Neural cell (in vitro differentiated cells): ENCODE measurements around the gene SACM1L. TPM values are rescaled to one million over a fixed set of nuclear protein-coding genes. Genes with fewer than 3 reads are reported as not detected.

Experiments used
- H2AFZ ChIP-seq: fragments of 200-600, 300-800 bp; sonication (generic), shearing (Covaris generic); 2 replicates; pipeline ENCODE4 v1.6.0; 2014; ENCODE audit warnings: low read depth, mild to moderate bottlenecking, antibody characterized with exemption, low read length, moderate library complexity
- H3F3A ChIP-seq: fragments of 200-600 bp; shearing (Covaris generic); 2 replicates; pipeline ENCODE4 v1.6.1; 2016; ENCODE audit warnings: mild to moderate bottlenecking, moderate library complexity, mixed read lengths, antibody characterized with exemption, low read length; ENCODE audit not compliant: insufficient read depth, poor library complexity, severe bottlenecking
- H3K27ac ChIP-seq: fragments of 200-600, 300-800 bp; sonication (generic), shearing (Covaris generic); 2 replicates; pipeline ENCODE4 v1.5.1; 2014; ENCODE audit warnings: mild to moderate bottlenecking, low read length, moderate library complexity
- H3K27me3 ChIP-seq: fragments of 300-800, 200-600 bp; sonication (generic), shearing (Covaris generic); 2 replicates; pipeline ENCODE4 v1.6.0; 2014; ENCODE audit warnings: mild to moderate bottlenecking, low read depth, low read length, moderate library complexity; ENCODE audit not compliant: insufficient read depth
- H3K36me3 ChIP-seq: fragments of 300-800, 200-600 bp; sonication (generic), shearing (Covaris generic); 2 replicates; pipeline ENCODE4 v1.5.1; 2014; ENCODE audit warnings: mild to moderate bottlenecking, antibody characterized with exemption, low read length, moderate library complexity; ENCODE audit not compliant: insufficient read depth
- H3K4me2 ChIP-seq: fragments of 300-800, 200-600 bp; sonication (generic), shearing (Covaris generic); 2 replicates; pipeline ENCODE4 v1.6.0; 2014; ENCODE audit warnings: mild to moderate bottlenecking, low read length
- H3K4me3 ChIP-seq: fragments of 300-800, 200-600 bp; sonication (generic), shearing (Covaris generic); 2 replicates; pipeline ENCODE4 v1.5.1; 2014; ENCODE audit warnings: mild to moderate bottlenecking, low read length, moderate library complexity
- H3K79me2 ChIP-seq: fragments of 200-600 bp; shearing (Covaris generic); replicated peaks from 2 replicates; pipeline ENCODE4 v1.6.0; 2014; ENCODE audit warnings: mild to moderate bottlenecking, low read length, moderate library complexity; ENCODE audit not compliant: insufficient read depth
- H3K9ac ChIP-seq: fragments of 300-800, 200-600 bp; sonication (generic), shearing (Covaris generic); 2 replicates; pipeline ENCODE4 v1.6.1; 2016; ENCODE audit warnings: mild to moderate bottlenecking, low read length, mixed read lengths
- H3K9me2 ChIP-seq: fragments of 200-600 bp; shearing (Covaris generic); 2 replicates; pipeline ENCODE4 v1.6.1; 2016; ENCODE audit warnings: mild to moderate bottlenecking, low read length, mixed read lengths; ENCODE audit not compliant: insufficient read depth
- H3K9me3 ChIP-seq: fragments of 200-600, 300-800 bp; sonication (generic), shearing (Covaris generic); 2 replicates; pipeline ENCODE4 v1.6.1; 2016; ENCODE audit warnings: mild to moderate bottlenecking, mixed run types, low read length, moderate library complexity, mixed read lengths
- H4K20me1 ChIP-seq: fragments of 200-600 bp; shearing (Covaris generic); 2 replicates; pipeline ENCODE4 v1.6.1; 2016; ENCODE audit warnings: mild to moderate bottlenecking, mixed run types; ENCODE audit not compliant: insufficient read depth
- EP300 ChIP-seq: fragments of 450-650 bp; conservative IDR thresholded peaks from 2 replicates; pipeline ENCODE4 v1.6.1; 2014; ENCODE audit warnings: antibody characterized with exemption, mild to moderate bottlenecking, moderate library complexity; ENCODE audit not compliant: poor library complexity, severe bottlenecking
- EZH2 ChIP-seq: fragments of 200-600, 300-800 bp; shearing (Covaris generic), sonication (generic); IDR thresholded peaks from 2 replicates; pipeline ENCODE4 v1.6.1; 2014; ENCODE audit warnings: antibody characterized with exemption, low read length, borderline replicate concordance, mild to moderate bottlenecking; ENCODE audit not compliant: insufficient read depth, poor library complexity, severe bottlenecking
- MXI1 ChIP-seq: fragments of 450-650 bp; conservative IDR thresholded peaks from 2 replicates; pipeline ENCODE4 v1.6.1; 2014; ENCODE audit warnings: antibody characterized with exemption, mild to moderate bottlenecking; ENCODE audit not compliant: poor library complexity, severe bottlenecking
- POLR2AphosphoS5 ChIP-seq: IDR thresholded peaks from 2 replicates; pipeline ENCODE4 v1.6.1; 2012
- RAD21 ChIP-seq: fragments of 450-650 bp; conservative IDR thresholded peaks from 2 replicates; pipeline ENCODE4 v1.6.1; 2014; ENCODE audit warnings: antibody characterized with exemption, mild to moderate bottlenecking, moderate library complexity
- SMC3 ChIP-seq: fragments of 450-650 bp; conservative IDR thresholded peaks from 2 replicates; pipeline ENCODE4 v1.6.1; 2014; ENCODE audit warnings: antibody characterized with exemption, mild to moderate bottlenecking, moderate library complexity; ENCODE audit not compliant: poor library complexity
- TAF1 ChIP-seq: IDR thresholded peaks from 2 replicates; pipeline ENCODE4 v1.6.1; 2012; ENCODE audit warnings: low read depth
- polyA plus RNA-seq: library from polyadenylated mRNA; depleted of rRNA; stranded (reverse); fragments of >200 nt; gene quantifications from 2 replicates; pipeline ENCODE4 v1.2.3, GENCODE V29; 2014
- TF ChIP-seq, protein P1 (sequence below): IDR thresholded peaks from 2 replicates; pipeline ENCODE4 v1.6.1; 2012; ENCODE audit warnings: borderline replicate concordance
- TF ChIP-seq, protein P2 (sequence below): fragments of 450-650 bp; IDR thresholded peaks from 2 replicates; pipeline ENCODE4 v1.5.1; 2014; ENCODE audit warnings: antibody characterized with exemption, mild to moderate bottlenecking, moderate library complexity; ENCODE audit not compliant: poor library complexity, severe bottlenecking

The SACM1L gene
- polyA plus RNA-seq, 1 donor from 2014 or later, result 66.2 TPM

- no peak for TF ChIP-seq MXI1
- no peak for TF ChIP-seq EZH2
- no peak for TF ChIP-seq SMC3
- TF ChIP-seq, protein P1, sequence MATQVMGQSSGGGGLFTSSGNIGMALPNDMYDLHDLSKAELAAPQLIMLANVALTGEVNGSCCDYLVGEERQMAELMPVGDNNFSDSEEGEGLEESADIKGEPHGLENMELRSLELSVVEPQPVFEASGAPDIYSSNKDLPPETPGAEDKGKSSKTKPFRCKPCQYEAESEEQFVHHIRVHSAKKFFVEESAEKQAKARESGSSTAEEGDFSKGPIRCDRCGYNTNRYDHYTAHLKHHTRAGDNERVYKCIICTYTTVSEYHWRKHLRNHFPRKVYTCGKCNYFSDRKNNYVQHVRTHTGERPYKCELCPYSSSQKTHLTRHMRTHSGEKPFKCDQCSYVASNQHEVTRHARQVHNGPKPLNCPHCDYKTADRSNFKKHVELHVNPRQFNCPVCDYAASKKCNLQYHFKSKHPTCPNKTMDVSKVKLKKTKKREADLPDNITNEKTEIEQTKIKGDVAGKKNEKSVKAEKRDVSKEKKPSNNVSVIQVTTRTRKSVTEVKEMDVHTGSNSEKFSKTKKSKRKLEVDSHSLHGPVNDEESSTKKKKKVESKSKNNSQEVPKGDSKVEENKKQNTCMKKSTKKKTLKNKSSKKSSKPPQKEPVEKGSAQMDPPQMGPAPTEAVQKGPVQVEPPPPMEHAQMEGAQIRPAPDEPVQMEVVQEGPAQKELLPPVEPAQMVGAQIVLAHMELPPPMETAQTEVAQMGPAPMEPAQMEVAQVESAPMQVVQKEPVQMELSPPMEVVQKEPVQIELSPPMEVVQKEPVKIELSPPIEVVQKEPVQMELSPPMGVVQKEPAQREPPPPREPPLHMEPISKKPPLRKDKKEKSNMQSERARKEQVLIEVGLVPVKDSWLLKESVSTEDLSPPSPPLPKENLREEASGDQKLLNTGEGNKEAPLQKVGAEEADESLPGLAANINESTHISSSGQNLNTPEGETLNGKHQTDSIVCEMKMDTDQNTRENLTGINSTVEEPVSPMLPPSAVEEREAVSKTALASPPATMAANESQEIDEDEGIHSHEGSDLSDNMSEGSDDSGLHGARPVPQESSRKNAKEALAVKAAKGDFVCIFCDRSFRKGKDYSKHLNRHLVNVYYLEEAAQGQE, result no peak
- TF ChIP-seq POLR2AphosphoS5, result no peak
- TF ChIP-seq, protein P2, sequence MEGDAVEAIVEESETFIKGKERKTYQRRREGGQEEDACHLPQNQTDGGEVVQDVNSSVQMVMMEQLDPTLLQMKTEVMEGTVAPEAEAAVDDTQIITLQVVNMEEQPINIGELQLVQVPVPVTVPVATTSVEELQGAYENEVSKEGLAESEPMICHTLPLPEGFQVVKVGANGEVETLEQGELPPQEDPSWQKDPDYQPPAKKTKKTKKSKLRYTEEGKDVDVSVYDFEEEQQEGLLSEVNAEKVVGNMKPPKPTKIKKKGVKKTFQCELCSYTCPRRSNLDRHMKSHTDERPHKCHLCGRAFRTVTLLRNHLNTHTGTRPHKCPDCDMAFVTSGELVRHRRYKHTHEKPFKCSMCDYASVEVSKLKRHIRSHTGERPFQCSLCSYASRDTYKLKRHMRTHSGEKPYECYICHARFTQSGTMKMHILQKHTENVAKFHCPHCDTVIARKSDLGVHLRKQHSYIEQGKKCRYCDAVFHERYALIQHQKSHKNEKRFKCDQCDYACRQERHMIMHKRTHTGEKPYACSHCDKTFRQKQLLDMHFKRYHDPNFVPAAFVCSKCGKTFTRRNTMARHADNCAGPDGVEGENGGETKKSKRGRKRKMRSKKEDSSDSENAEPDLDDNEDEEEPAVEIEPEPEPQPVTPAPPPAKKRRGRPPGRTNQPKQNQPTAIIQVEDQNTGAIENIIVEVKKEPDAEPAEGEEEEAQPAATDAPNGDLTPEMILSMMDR, result no peak
- no peak for TF ChIP-seq TAF1
- TF ChIP-seq RAD21, result no peak
- no peak for TF ChIP-seq EP300
- H3K9ac ChIP-seq, result no peak overlapping the region
- no peak overlapping the region for H3K4me2 ChIP-seq
- H3K27me3 ChIP-seq, result no peaks in the 10 kb centered on the region
- H3K4me3 ChIP-seq, result no peak overlapping the region
- H3K79me2 ChIP-seq, result peaks cover 19% of the 10 kb centered on the region
- no peaks in the 10 kb centered on the region for H4K20me1 ChIP-seq
- peaks cover 15% of the 10 kb centered on the region for H3K36me3 ChIP-seq
- H3F3A ChIP-seq, result no peaks in the 10 kb centered on the region
- H2AFZ ChIP-seq, result no peak overlapping the region
- H3K9me2 ChIP-seq, result no peaks in the 10 kb centered on the region
- no peaks in the 10 kb centered on the region for H3K9me3 ChIP-seq
- H3K27ac ChIP-seq, result no peak overlapping the region
These were observed 16.9 kb downstream of the SACM1L start for GRCh38 chr3:45705839-45706808.

GRCh38 chr3:45711931-45712330 lies 22.7 kb downstream of the SACM1L start:
- Histone ChIP-seq H3K27ac (no peak overlapping the region), H3K9me2 (no peaks in the 10 kb centered on the region), H3K27me3 (no peaks in the 10 kb centered on the region), H3F3A (no peaks in the 10 kb centered on the region), H3K9ac (no peak overlapping the region), H3K36me3 (peaks cover 6% of the 10 kb centered on the region), H3K4me3 (no peak overlapping the region), H3K9me3 (no peaks in the 10 kb centered on the region), H4K20me1 (no peaks in the 10 kb centered on the region), H3K4me2 (no peak overlapping the region), H2AFZ (no peak overlapping the region), H3K79me2 (no peaks in the 10 kb centered on the region)
- TF ChIP-seq MXI1 (no peak), RAD21 (no peak), EP300 (no peak), EZH2 (no peak), SMC3 (no peak), TAF1 (no peak), POLR2AphosphoS5 (no peak)
- TF ChIP-seq, protein P2, result no peak
- TF ChIP-seq, protein P1, result no peak
